NB4 (cell line): ENCODE data around the gene CEP20.
A peak's percentile ranks its signal among the peaks of the same experiment; 100 is the strongest.

Source experiments
- DNase-seq: peaks from one replicate; pipeline ENCODE4 v3.0.0; 2010; ENCODE audit warnings: low read depth
- H3K4me3 ChIP-seq: one replicate; pipeline ENCODE4 v1.5.1; 2011; ENCODE audit warnings: mild to moderate bottlenecking, low read depth, low read length, moderate library complexity
- CTCF ChIP-seq: IDR thresholded peaks from one replicate; pipeline ENCODE4 v1.5.1; 2012; ENCODE audit warnings: low read depth, low read length
- MAX ChIP-seq: IDR thresholded peaks from 2 replicates; pipeline ENCODE4 v1.6.1; 2011; ENCODE audit warnings: low read depth, low read length
- MYC ChIP-seq: IDR thresholded peaks from 2 replicates; pipeline ENCODE4 v1.6.1; 2011; ENCODE audit warnings: low read depth, low read length
- POLR2A ChIP-seq: IDR thresholded peaks from 2 replicates; pipeline ENCODE4 v1.6.1; 2011; ENCODE audit warnings: mild to moderate bottlenecking; ENCODE audit not compliant: insufficient read length; ENCODE audit errors: extremely low read depth

CEP20 gene

GRCh38 chr16:15835136-15835878 lies 53.1 kb downstream of the CEP20 start:
- TF ChIP-seq MAX (no peak), POLR2A (no peak), CTCF (no peak), MYC (no peak)
- no peak overlapping the region for H3K4me3 ChIP-seq
- no peak for DNase-seq

GRCh38 chr16:15834502-15834901 lies 53.9 kb downstream of the CEP20 start:
- TF ChIP-seq POLR2A (no peak), MYC (no peak), CTCF (no peak), MAX (no peak)
- peak; percentile 12 for DNase-seq
- no peak overlapping the region for H3K4me3 ChIP-seq

GRCh38 chr16:15833541-15833940 lies 54.9 kb downstream of the CEP20 start:
- TF ChIP-seq MYC (no peak), MAX (no peak), POLR2A (no peak), CTCF (no peak)

GRCh38 chr16:15832241-15832640 lies 56.2 kb downstream of the CEP20 start:
- no peak overlapping the region for H3K4me3 ChIP-seq
- no peak for DNase-seq
- TF ChIP-seq MAX, result no peak
- no peak for TF ChIP-seq POLR2A
- TF ChIP-seq MYC, result no peak
- no peak for TF ChIP-seq CTCF

More at GRCh38 chr16:15833541-15833940, 54.9 kb downstream of the CEP20 start:
- no peak for DNase-seq
- no peak overlapping the region for H3K4me3 ChIP-seq

GRCh38 chr16:15830832-15831451 lies 57.5 kb downstream of the CEP20 start:
- DNase-seq, result no peak
- no peak overlapping the region for H3K4me3 ChIP-seq
- no peak for TF ChIP-seq CTCF

- peak; percentile 28 for DNase-seq
- H3K4me3 ChIP-seq, result no peak overlapping the region
- TF ChIP-seq POLR2A, result no peak
- no peak for TF ChIP-seq MAX
- TF ChIP-seq MYC, result no peak
- no peak for TF ChIP-seq CTCF
Observed at GRCh38 chr16:15829460-15829859, 58.9 kb downstream of the CEP20 start.
